Measurements from ENCODE around the gene NCR2.

Gene NCR2

DNA sequence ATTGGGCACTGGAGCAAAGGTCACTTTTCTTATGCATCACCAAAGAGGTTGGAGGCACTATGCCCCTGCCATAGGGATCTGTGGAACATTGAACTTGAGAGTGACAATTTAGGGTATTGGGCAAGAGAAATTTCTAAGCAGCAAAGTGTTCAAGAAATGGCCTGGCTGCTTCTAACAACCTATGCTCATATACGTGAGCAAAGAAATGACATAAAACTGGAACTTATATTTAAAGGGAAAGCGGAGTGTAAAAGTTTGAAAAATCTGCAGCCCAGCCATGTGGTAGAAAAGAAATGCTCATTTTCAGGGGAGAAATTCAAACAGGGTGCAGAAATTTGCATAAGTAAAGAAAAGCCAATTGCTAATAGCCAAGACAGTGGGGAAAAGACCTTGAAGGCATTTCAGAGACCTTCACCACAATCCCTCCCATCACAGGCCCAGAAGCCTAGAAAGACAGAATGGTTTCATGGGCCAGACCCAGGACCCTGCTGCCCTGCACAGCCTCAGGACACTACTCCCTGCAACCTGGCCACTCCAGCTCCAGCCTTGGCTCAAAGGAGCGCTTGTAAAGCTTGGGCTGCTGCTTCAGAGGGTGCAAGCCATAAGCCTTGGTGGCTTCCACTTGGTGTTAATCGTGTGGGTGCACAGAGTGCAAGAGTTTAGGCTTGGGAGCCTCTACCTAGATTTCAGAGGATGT, 24.4 kb downstream of the NCR2 start:
- DNase-seq = no peak

DNA sequence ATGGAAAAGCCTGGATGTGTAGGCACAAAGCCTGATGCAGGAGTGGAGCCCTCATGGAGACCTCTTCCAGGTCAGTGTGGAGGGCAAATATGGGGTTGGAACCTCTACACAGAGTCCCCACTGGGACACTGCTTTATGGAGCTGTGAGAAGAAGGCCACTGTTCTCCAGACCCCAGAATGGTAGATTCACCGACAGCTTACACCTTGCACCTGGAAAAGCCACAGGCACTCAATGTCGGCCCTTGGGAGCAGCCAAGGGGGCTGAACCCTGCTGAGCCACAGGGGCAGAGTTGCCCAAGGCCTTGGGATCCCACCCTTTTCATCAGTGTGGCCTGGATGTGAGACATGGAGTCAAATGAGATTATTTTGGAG, 24.9 kb downstream of the NCR2 start:
- DNase-seq = no peak

DNA sequence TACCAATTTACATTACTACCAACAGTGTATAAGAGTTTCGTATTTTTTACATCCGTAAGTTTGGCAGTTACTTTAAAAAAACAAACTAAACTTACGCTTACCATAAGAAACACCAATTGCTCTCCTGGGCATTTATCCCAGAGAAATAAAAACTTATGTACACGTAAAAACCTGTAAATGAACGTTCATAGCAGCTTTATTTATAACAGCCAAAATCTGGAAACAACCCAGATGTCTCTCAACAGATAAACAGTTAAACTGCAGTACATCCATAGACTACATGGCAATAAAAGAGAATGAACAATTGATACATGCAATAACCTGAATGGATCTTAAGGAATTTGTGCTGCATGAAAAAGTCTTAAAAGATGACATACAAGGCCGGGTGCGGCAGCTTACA, 30.7 kb downstream of the NCR2 start:
- no peak for DNase-seq

DNA sequence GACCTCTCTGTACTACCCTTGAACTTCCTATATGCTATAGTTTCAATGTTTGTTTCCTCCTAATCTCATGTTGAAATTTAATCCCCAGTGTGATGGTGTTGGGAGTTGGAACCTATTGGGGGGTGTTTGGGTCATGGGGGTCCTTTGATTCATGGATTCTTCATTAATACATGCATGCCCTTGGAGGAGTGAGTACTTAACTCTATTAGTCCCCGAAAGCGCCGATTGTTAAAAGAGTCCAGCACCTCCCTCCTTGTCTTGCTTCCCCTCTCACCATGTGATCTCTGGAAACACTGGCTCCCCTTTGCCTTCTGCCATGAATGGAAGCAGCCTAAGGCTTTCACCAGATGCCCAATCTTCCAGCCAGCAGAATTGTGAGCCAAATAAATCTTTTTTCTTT, 31.7 kb downstream of the NCR2 start:
- DNase-seq = no peak

DNA sequence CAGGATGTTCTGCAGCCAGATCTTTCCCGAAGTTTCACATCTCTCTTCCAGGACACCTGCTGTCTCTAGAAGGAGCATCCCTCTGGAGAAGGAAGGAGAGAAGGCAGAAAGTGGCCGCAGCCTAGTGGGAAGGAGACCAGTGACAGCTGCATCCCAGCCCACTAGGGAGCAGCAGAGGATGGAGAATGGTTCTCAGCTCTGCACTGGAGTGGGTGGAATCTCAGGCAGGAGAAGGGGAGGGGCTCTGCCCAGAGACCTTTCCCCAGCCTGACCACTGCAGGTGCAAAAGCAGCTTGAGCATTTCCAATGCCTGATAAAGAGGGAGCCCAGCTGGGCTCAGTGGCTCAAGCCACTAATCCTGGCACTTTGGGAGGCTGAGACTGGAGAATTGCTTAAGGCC, 32.3 kb downstream of the NCR2 start:
- peak; percentile 23 to 62 (median 50) for DNase-seq

DNA sequence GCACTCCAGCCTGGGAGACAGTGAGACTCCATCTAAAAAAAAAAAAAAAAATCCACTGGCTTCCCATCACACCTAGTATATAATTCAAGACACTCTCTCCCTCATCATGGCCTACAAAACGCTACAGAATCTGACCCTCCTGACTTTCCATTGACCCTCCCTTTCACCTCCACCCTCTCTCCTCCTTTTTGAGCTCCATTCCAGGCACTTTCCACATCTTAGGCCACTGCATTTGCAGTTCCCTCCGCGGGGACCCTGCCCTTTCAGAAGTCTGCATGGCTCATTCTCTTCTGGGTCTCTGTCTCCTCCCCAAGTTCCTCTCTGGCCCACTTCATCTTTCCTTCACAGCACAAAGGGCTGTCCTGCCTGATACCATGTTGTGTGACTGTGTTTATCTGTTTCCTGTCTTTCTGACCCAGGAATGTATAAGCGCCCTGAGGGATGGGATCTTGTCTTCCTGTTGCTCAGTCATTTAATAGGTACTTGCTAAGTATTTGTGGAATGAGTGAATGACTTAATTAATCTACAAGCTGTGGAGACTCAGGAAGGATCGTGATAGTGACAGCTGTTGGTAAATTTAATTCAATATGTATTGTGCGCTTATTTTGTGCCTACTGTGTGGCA, 35.2 kb downstream of the NCR2 start:
- no peak for DNase-seq

DNA sequence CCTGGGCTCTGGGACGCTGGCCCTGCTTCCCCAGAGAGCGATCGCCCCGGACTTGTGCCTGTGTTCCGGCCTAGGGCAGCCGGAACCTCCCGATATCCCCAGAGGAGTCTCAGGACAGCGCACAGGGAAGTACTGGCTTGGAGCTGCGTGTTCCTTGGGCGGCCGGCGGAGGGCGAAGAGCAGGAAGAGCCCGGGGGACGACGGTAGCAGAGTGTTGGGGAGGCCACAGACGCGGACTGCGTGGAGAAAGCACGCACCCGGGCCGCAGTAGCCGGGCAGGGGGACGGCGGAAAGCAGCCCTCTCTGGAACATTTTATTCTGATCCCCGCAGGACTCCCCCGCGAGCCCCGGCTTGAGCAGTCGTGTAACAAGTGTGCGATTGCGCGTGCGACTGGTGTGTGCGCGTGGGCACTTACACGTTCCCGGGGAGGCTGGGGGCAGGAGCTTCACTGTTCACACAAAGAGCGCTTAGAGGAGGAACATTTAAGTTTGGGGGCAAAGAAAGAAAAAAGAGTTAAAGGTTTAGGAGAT, 36.1 kb downstream of the NCR2 start:
- peak; percentile 55 to 76 (median 67) for DNase-seq

DNA sequence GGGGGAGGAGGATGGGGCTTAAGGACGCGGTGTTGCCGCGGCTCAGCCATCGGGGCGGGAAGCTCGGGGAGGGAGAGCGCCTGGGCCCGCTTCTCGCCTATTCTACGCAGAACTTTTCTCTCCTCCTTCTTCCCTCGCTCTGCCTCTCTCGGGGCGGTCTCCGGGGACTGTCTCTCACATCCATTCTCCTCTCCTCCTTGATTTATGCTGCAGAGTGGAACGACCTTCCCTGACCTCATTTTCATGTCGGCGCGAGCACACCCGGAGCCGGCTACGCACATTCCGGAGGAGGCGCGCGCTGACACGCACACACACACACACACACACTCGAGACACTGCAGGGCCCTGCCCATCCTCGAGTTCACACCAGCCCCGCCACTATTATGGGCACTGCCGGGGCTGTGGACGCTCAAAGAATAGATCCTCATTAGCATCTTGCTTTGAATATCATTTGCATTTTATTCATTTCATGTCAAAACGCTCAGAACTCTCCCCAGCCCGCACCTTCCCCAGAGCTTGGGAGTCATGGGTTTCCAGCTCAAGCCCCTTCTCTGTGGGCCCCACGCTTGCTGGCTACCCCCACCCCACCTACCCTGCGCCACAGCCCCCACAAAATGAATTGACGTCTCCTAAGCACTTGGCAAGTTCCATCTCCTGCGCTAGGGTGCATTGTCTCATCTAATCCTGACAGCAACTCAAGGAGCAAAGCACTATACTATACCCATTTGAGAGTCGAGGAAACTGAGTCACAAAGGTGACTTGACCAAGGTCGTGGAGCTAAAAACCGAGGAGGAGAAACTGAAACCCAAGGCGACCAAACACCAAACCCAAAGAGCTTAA, 36.8 kb downstream of the NCR2 start:
- peak in 2 of 4 experiments; percentile 12 for DNase-seq

DNA sequence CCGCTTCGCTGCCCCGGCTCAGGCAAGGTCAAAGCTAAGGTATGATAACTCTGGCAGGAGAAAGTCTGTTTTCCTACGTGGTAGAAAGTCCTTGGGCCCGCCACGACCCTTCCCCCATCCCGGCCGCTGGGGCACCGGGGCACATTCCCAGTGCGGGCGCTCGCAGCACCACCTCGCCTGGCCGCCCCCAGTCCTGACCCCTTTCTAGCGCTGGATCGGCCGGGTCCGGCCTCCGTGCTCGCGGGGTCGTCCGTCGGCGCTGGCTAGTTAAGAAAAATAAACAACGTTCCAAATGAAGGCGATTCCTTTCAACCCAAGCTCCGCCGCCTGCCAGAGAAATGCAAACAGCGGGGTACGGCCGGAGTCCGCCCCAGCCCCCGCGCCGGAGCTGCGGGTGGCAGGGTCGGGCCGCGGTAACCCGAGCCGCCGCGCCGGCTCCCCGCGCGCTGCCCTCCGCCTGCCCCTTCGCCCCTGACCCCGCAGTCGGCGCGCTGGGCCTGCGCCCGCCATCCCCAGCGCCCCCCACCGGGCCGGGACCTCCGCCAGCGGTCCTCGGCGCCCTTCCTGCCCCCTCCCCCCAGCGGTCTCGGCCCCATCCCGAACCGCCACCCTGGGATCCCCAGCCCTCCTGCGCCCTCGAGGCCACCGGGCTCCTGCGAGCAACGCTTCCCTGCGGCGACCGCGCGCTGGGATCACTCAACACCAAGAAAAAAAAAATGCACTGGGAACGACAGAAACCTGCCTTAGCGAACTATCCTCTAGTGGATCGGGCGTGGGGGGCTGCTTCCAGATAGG, 37.6 kb downstream of the NCR2 start:
- no peak for DNase-seq

DNA sequence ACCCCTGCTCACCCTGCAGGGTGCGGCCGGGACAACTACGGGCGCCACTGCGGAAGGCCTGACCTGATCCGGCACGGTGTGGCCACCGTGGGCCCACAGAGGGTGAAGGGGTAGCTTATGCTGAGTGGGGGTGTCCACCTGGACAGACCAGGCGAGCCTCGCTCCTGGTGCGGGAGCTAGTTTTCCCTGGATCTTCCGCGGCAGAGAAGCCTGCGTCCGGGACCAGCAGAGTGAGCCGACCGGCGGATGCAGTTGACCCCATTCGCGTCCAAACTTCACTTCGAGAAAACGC, 38.2 kb downstream of the NCR2 start:
- no peak for DNase-seq

DNA sequence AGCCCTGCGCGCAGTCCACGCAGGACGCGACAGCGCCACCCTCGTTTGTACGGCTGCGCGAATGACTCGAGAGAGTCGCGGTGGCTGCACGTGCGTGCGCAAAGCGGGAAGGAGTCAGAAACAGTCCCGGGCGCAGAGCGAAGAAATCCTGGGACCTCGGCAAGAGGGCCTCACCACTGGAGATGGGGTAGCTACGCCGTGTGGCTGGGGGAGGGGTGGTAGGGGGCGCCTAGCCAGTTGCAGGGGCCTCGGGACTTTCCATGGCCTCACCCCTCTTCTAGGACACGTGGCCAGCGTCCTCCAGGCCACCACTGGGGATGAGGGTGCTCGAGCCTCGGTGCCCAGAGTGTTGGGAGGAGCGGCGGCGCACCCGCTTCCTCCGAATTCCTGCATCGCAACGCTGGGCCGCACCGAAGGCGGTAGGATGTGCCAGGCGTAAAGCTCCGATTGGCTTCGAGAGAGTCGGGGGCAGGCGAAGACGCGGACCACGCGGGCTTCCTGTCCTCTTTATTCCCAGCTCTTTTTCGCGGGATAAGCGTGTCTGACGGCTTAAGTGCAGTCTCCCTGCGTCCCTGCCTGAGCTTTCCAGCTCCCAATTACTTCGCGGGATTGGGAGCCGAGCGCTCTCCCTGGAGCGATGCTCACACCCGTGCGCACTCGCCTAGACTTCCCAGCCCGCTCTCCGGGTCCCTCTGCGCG, 38.7 kb downstream of the NCR2 start:
- DNase-seq = peak in 2 of 4 experiments; percentile 14 to 19

DNA sequence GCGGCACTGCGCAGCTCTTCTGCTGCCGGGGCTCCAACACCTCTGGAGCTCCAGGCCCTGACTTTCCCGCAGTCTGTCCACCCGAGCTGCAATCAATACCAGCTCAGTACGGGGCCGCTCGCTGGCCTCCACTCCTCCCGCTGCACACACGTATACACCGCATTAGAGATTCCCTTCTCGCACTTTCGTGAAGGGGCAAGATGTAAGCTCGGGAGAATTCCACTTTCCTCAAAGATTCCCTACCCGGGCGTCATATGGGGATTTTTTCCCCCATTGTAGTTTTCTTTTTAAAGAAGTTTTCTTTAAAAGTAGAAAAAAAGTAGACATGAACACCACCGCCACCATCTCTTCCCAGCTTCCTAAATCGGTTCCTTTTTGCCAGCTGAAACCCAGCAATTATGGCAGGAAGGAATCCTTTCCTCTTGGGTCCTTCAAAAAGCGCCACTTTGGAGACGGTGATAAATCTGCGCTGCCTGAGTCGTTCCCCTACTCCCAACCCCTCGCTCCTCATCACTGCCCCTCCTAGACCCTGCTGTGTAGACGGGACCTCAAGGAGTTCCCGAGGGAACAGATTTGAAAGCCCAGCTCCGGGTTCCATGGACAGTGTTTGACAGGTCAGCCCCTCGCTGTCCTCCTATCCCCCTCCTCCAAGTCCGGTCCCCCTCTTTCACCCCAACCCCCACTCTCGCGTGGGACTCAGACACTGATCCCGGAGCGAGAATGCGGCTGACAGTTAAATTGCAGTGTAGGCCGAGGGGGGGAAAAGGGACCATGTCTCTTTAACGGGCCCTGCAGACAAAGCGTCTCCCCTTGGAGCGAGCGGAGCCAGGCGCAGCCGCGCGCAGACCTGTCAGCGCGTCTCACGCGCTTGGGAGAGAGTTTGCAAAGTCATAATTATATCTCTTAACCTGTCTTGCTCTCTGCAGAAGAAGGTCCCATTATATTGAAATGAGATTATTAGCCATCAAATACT, 39.5 kb downstream of the NCR2 start:
- no peak for DNase-seq

DNA sequence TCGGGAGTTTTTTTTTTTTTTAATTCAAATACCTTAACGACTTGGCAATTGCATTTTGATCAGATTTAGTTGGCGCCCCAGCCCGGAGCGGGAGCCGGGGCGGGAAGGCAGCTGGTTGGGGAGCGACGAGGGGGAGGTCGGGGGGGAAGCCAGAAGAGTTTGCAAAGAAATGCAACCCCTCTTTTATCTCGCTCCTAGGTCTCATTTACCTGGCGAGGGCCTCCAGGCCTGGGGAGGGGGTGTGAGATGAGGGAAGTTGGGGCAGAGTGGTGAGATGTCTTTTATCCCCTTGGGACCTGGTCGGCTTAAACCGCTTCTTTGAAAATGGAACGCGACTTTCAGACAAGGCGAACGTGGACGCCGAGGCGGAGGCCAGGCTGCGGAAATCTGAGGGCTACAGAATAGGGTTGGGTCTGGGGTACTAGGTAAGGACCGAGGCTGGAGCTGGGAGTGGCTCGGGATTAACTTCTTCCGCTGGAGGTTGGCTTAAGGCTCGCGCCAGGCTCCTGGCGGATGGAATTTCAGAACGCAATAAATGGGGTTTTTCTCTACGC, 40.3 kb downstream of the NCR2 start:
- no peak for DNase-seq

DNA sequence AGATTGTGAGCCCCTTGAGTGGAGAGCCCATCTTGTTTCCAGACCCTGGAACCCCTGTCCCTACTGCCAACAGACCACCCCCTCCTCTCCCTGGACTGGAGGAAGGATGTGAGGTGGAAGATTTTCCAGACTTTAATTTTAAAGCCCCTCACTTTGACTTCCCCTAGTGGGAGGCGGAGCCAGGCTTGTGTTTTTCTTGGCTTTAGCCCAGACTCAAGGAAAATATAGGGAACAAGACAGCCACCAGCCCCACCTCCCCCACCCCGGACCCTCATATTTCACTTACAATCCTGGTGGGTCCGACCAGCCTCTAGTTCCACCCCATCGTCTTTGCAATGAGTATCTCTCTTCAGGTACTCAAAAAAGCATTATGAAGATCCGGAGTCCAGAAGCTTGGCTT, 40.8 kb downstream of the NCR2 start:
- DNase-seq = no peak

DNA sequence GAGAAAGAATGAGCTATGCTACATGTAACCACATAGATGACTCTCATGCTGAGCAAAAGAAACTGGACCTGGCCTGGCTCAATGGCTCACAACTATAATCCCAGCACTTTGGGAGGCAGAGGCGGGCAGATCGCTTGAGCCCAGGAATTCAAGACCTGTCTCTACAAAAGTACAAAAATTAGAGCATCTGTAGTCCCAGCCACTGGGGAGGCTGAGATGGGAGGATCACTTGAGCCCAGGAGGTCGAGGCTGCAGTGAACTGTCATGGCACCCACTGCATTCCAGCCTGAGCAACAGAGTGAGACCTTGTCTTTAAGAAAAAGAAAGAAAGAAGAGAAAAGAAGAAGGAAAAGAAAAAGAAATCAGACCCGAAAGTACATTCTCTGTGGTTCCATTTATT, 41.7 kb downstream of the NCR2 start:
- no peak for DNase-seq

DNA sequence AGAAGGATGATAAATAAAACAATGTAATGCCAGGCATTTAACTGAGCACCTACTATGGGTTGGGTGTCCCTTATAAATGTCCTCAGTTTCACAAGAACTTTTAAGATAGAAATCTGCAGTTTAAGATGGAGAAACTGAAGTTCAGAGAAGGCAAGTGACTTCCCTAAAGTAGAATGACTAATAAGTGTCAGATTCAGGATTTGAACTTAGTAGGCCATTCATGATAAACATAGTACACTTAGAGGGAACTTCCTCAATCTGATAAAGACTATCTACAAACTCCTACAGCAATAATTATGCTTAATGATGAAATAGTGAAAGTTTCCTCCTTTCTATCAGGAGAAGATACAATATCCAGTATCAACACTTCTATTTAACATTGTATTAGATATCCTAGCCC, 43.9 kb downstream of the NCR2 start:
- peak; percentile 26 to 88 (median 56) for DNase-seq

DNA sequence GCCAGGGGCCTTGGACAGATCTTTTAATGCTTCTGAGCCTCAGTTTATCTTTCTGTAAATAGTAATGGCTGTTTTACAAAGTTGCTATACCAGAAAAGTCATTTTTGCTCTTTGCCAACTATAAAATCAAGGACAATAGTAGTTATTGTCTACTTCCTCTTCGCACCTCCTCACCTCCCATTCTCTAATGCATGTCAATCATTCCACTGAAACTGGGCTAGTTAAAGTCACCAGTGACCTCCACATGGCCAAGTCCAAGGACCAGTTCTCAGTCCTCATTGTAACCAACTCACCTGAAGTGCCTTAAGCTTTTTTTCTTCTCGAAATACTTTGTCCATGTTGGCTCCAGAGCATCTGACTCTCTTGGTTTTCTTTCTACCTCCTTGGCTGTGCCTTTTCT, 51.2 kb downstream of the NCR2 start:
- DNase-seq = no peak

DNA sequence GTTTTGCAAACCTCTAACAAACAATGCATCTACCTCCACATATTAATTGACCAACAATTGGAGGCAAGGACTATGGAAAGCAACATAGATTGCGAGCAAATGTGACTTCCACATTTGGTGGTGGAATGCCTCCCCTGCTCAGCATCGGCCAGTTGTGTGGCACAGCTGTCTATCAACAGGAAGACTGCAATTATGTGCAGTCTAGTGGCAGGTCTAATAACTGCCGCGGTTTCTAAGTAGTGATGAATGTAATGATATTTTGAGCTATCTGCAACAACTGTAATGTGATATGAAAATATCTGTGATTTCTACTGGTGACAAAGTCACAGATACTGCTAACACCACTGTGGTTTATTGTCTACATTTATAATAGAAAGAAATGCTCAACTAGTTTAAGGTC, 56.8 kb downstream of the NCR2 start:
- no peak for DNase-seq

DNA sequence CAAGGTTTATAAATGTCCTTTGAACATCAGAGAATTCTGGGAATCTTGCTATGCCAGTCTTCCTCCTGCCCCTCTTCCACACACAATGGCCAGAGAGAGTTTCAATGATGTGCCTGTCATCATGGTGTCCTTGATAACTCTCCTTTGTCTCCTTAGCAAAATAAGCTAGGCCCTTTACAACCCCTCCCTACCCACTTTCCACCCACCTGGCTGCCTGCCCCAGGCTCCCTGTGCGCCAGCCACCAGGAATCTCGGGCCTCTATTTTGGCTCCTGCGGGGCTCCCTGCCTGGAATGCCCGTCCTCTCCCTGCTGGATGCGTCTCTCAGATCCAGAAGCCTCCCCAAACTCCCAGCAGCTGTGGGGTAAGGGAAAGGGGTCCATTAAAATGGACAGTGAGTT, 60.9 kb downstream of the NCR2 start:
- no peak for DNase-seq

DNA sequence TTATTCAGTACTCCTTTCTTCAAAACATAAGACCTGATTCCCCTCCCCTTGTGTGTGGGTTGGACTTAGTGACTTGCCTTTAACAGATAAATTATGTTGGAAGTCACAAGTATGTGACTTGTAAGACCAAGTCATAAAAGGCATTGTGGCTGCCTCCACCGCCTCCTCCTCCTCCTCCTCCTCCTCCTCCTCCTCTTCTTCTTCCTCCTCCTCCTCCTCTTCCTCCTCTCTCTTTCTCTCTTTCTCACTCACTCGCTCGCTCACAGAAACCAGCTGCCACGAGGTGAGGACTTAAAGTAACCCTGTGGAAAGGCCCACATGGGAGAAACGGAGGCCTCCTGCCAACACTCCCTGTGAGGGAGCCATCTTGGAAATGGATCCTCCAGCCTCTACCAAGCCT, 64.0 kb downstream of the NCR2 start:
- DNase-seq = no peak

Measured in suppressor macrophage (primary cell).